HG02852 (cell line): Measurements from ENCODE around the gene CFAP221.

Source experiments
- ATAC-seq: cut with Tn5 transposase; IDR thresholded peaks from one replicate; pipeline ENCODE4 v1.9.1; 2021; ENCODE audit warnings: mild to moderate bottlenecking, moderate library complexity; ENCODE audit not compliant: unreplicated experiment

CFAP221 gene

GRCh38 chr2:119544075-119544938 lies at the start of gene CFAP221:
Gene CFAP221 (plus strand): TSS chr2:119544449. CDS start chr2:119546132, 1,683 bp downstream.
- peak; percentile 77 for ATAC-seq

- no peak for ATAC-seq
Measured at GRCh38 chr2:119495948-119496347, 48.3 kb upstream of the CFAP221 start.

- ATAC-seq: no peak
Measured at GRCh38 chr2:119496682-119497081, 47.6 kb upstream of the CFAP221 start.

- ATAC-seq: no peak
Measured at GRCh38 chr2:119508756-119509155, 35.5 kb upstream of the CFAP221 start.

- no peak for ATAC-seq
Measured at GRCh38 chr2:119511989-119512388, 32.3 kb upstream of the CFAP221 start.

- ATAC-seq: no peak
Measured at GRCh38 chr2:119512946-119513345, 31.3 kb upstream of the CFAP221 start.

- no peak for ATAC-seq
Measured at GRCh38 chr2:119513832-119514231, 30.4 kb upstream of the CFAP221 start.

- no peak for ATAC-seq
Measured at GRCh38 chr2:119516121-119516520, 28.1 kb upstream of the CFAP221 start.

- peak; percentile 85 for ATAC-seq
Measured at GRCh38 chr2:119517433-119517832, 26.8 kb upstream of the CFAP221 start.

GRCh38 chr2:119518401-119519056 lies 25.7 kb upstream of the CFAP221 start:
- no peak for ATAC-seq

- ATAC-seq: no peak
Measured at GRCh38 chr2:119519057-119519408, 25.2 kb upstream of the CFAP221 start.

- no peak for ATAC-seq
Measured at GRCh38 chr2:119520696-119521432, 23.4 kb upstream of the CFAP221 start.

- ATAC-seq: no peak
Measured at GRCh38 chr2:119521433-119522050, 22.7 kb upstream of the CFAP221 start.

GRCh38 chr2:119522671-119523070 lies 21.6 kb upstream of the CFAP221 start:
- no peak for ATAC-seq

GRCh38 chr2:119523383-119523951 lies 20.8 kb upstream of the CFAP221 start:
- ATAC-seq: no peak

GRCh38 chr2:119523952-119524694 lies 20.1 kb upstream of the CFAP221 start, which contains the start of gene SCTR:
Gene SCTR (minus strand): TSS chr2:119524483. CDS start chr2:119524226, 257 bp downstream.
- ATAC-seq: no peak

GRCh38 chr2:119525614-119526013 lies 18.6 kb upstream of the CFAP221 start:
- ATAC-seq: no peak

GRCh38 chr2:119527999-119528398 lies 16.2 kb upstream of the CFAP221 start:
- ATAC-seq: no peak

GRCh38 chr2:119531292-119531691 lies 13.0 kb upstream of the CFAP221 start:
- no peak for ATAC-seq

- no peak for ATAC-seq
Measured at GRCh38 chr2:119533560-119533959, 10.7 kb upstream of the CFAP221 start.
